PC-9 (cell line): ENCODE measurements around the gene CYB5R4. TPM values are rescaled to one million over a fixed set of nuclear protein-coding genes. Genes with fewer than 3 reads are reported as not detected.

Source experiments
- BruUV-seq: library from RNA; stranded (reverse); fragments of 400-500 nt; replicated peaks from 2 replicates; lab custom pipeline; 2021; lab: Mats Ljungman, UMichigan
- CTCF ChIA-PET: fragments of 300-600 bp; sonication (Branson Sonifier 250); formaldehyde crosslinking; loops from one replicate; lab custom pipeline; 2022; ENCODE audit warnings: antibody characterized with exemption; lab: Charles Lee
- POLR2A ChIA-PET: fragments of 300-600 bp; sonication (Branson Sonifier 250); formaldehyde crosslinking; loops from one replicate; lab custom pipeline; 2022; ENCODE audit warnings: antibody characterized with exemption; ENCODE audit not compliant: unreplicated experiment; lab: Charles Lee
- DNase-seq, 2 experiments: peaks; one replicate each; pipeline versions ENCODE4 v3.0.0 to v3.0.0-alpha.2; 2015 to 2022; ENCODE audit warnings: mixed read lengths in 1 of 2
- H2AFZ ChIP-seq: fragments of 200-600 bp; sonication (generic); 2 replicates; pipeline ENCODE4 v1.8.1; 2017; ENCODE audit warnings: antibody characterized with exemption
- H3F3A ChIP-seq: fragments of 200-600 bp; sonication (generic); 2 replicates; pipeline ENCODE4 v1.8.1; 2017; ENCODE audit warnings: antibody characterized with exemption, mild to moderate bottlenecking, low read depth; ENCODE audit not compliant: insufficient read depth
- H3K27ac ChIP-seq: fragments of 200-600 bp; sonication (generic); 2 replicates; pipeline ENCODE4 v1.6.1; 2016; ENCODE audit warnings: mixed run types
- H3K27me3 ChIP-seq: fragments of 200-600 bp; sonication (generic); 2 replicates; pipeline ENCODE4 v1.6.1; 2016; ENCODE audit warnings: low read depth, mixed run types; ENCODE audit not compliant: insufficient read depth
- H3K36me3 ChIP-seq: fragments of 200-600 bp; sonication (generic); 2 replicates; pipeline ENCODE4 v1.6.1; 2016; ENCODE audit warnings: low read depth, mixed run types
- H3K4me1 ChIP-seq: fragments of 200-600 bp; sonication (generic); replicated peaks from 2 replicates; pipeline ENCODE4 v1.6.1; 2016; ENCODE audit warnings: mixed run types; ENCODE audit not compliant: insufficient read depth
- H3K4me2 ChIP-seq: fragments of 200-600 bp; sonication (generic); 2 replicates; pipeline ENCODE4 v1.6.1; 2017; ENCODE audit warnings: mixed run types
- H3K4me3 ChIP-seq: fragments of 200-600 bp; sonication (generic); 2 replicates; pipeline ENCODE4 v1.6.1; 2016; ENCODE audit warnings: mixed run types
- H3K79me2 ChIP-seq: fragments of 200-600 bp; sonication (generic); 2 replicates; pipeline ENCODE4 v1.6.1; 2017; ENCODE audit warnings: low read depth, mixed run types
- H3K9me2 ChIP-seq: fragments of 200-600 bp; sonication (generic); 2 replicates; pipeline ENCODE4 v1.8.1; 2017; ENCODE audit warnings: mild to moderate bottlenecking; ENCODE audit not compliant: insufficient read depth
- H3K9me3 ChIP-seq: fragments of 200-600 bp; sonication (generic); 2 replicates; pipeline ENCODE4 v1.8.1; 2016; ENCODE audit warnings: low read depth; ENCODE audit not compliant: insufficient read depth
- H4K20me1 ChIP-seq: fragments of 200-600 bp; sonication (generic); 2 replicates; pipeline ENCODE4 v1.8.1; 2017; ENCODE audit not compliant: insufficient read depth
- EZH2 ChIP-seq: fragments of 200-600 bp; sonication (generic); IDR thresholded peaks from 2 replicates; pipeline ENCODE4 v1.8.0; 2017; ENCODE audit warnings: antibody characterized with exemption, low read depth
- intact Hi-C: fragments of 100-400 bp; cut with micrococcal nuclease; formaldehyde crosslinking; loops from one replicate; pipeline ENCODE4 v1.10.0; 2022; ENCODE audit not compliant: unreplicated experiment
- total RNA-seq: library from RNA; stranded (reverse); gene quantifications from 2 replicates; pipeline ENCODE4 v1.2.3, GENCODE V29; 2021
- TF ChIP-seq, protein P1 (sequence below): fragments of 200-600 bp; sonication (generic); conservative IDR thresholded peaks from 2 replicates; pipeline ENCODE4 v1.6.1; 2017; ENCODE audit warnings: mixed run types, antibody characterized with exemption, mild to moderate bottlenecking, moderate library complexity

Gene CYB5R4
- total RNA-seq, 1 experiment from 2014 or later = 22.7 TPM

DNA sequence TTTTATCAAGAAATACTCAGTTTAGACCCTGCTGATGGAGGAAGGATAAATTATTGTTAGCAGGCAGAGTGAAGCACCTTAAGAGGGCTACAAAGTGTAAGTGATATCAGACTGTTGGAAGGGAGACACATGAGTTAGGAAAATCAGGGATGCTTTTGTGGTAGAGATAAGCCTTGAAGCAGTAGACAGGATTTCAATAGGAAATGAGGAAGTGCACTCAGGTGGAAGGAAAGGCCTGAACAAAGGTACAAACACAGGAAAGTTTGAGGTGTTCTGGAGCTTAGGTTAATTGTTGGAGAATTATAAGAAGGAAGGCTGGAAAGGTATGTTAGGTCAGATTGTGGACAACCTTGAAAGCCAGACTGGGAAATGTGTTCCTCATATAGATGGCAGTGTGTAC is 7.6 kb downstream of the CYB5R4 start:
- Histone ChIP-seq H3K4me3 (no peak overlapping the region), H2AFZ (no peak overlapping the region), H3K36me3 (peaks cover 10% of the 10 kb centered on the region; the same call in 1 of the 2 replicates), H3K27ac (peak overlapping the region; percentile 76), H3K4me2 (no peak overlapping the region), H3K27me3 (no peaks in the 10 kb centered on the region), H3K79me2 (peaks cover 11% of the 10 kb centered on the region), H3K4me1 (peaks cover 18% of the 10 kb centered on the region), H3F3A (no peaks in the 10 kb centered on the region), H4K20me1 (no peaks in the 10 kb centered on the region), H3K9me3 (no peaks in the 10 kb centered on the region), H3K9me2 (no peaks in the 10 kb centered on the region)
- intact Hi-C loops = loop anchor here (10.0 kb wide), 2 partner anchors 252 to 802 kb away; partner anchors contain the start of genes DOP1A and UBE3D
- CTCF ChIA-PET = no interaction called here
- TF ChIP-seq EZH2 = no peak
- TF ChIP-seq, protein P1, sequence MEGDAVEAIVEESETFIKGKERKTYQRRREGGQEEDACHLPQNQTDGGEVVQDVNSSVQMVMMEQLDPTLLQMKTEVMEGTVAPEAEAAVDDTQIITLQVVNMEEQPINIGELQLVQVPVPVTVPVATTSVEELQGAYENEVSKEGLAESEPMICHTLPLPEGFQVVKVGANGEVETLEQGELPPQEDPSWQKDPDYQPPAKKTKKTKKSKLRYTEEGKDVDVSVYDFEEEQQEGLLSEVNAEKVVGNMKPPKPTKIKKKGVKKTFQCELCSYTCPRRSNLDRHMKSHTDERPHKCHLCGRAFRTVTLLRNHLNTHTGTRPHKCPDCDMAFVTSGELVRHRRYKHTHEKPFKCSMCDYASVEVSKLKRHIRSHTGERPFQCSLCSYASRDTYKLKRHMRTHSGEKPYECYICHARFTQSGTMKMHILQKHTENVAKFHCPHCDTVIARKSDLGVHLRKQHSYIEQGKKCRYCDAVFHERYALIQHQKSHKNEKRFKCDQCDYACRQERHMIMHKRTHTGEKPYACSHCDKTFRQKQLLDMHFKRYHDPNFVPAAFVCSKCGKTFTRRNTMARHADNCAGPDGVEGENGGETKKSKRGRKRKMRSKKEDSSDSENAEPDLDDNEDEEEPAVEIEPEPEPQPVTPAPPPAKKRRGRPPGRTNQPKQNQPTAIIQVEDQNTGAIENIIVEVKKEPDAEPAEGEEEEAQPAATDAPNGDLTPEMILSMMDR = no peak
- BruUV-seq = no TSS peak
- POLR2A ChIA-PET = no interaction called here
- DNase-seq = no peak

- no TSS peak for BruUV-seq
- no peak for TF ChIP-seq EZH2
- TF ChIP-seq, protein P1 = no peak
- Histone ChIP-seq H3K27me3 (no peaks in the 10 kb centered on the region), H3F3A (no peaks in the 10 kb centered on the region), H4K20me1 (no peaks in the 10 kb centered on the region), H3K9me2 (no peaks in the 10 kb centered on the region), H2AFZ (no peak overlapping the region), H3K36me3 (peaks cover 10% of the 10 kb centered on the region; the same call in 1 of the 2 replicates), H3K27ac (peak overlapping the region; percentile 76), H3K9me3 (no peaks in the 10 kb centered on the region), H3K4me1 (peaks cover 18% of the 10 kb centered on the region), H3K4me3 (no peak overlapping the region), H3K79me2 (peaks cover 5% of the 10 kb centered on the region; the same call in 1 of the 2 replicates), H3K4me2 (no peak overlapping the region)
- CTCF ChIA-PET = no interaction called here
- intact Hi-C loops = loop anchor here (10.0 kb wide), 2 partner anchors 253 to 803 kb away; partner anchors contain the start of genes DOP1A and UBE3D
- peak; percentile 24 to 74 for DNase-seq
- POLR2A ChIA-PET = interaction anchor here (0.7 kb wide), 1 partner anchor 8 kb away, joined by 9 read pairs; no protein-coding TSS in a partner anchor
These were observed 8.2 kb downstream of the CYB5R4 start for GRCh38 chr6:83867527-83868161.

- no peaks in the 10 kb centered on the region; the same call in 1 of the 2 replicates for H3K79me2 ChIP-seq
- ChIA-PET CTCF (no interaction called here), POLR2A (no interaction called here)
- no peak overlapping the region for H3K4me3 ChIP-seq
- peaks cover 10% of the 10 kb centered on the region; the same call in 1 of the 2 replicates for H3K36me3 ChIP-seq
- no peak overlapping the region for H2AFZ ChIP-seq
- H3K4me1 ChIP-seq = peaks cover 18% of the 10 kb centered on the region
- H3K4me2 ChIP-seq = no peak overlapping the region
- H4K20me1 ChIP-seq = no peaks in the 10 kb centered on the region
- TF ChIP-seq EZH2 = no peak
- TF ChIP-seq, protein P1 = no peak
- H3K9me2 ChIP-seq = no peaks in the 10 kb centered on the region
- intact Hi-C loops = loop anchor here (10.0 kb wide), 2 partner anchors 254 to 804 kb away; partner anchors contain the start of genes DOP1A and UBE3D
- no TSS peak for BruUV-seq
- DNase-seq = peak in 1 of 2 experiments; percentile 60
- H3K27me3 ChIP-seq = no peaks in the 10 kb centered on the region
- no peaks in the 10 kb centered on the region for H3F3A ChIP-seq
- H3K9me3 ChIP-seq = no peaks in the 10 kb centered on the region
- H3K27ac ChIP-seq = peak overlapping the region; percentile 76
These were observed 9.2 kb downstream of the CYB5R4 start for GRCh38 chr6:83868639-83869038.
